NB4 (cell line): ENCODE measurements around the gene MALRD1.

Source experiments
- POLR2A ChIP-seq: IDR thresholded peaks from 2 replicates; pipeline ENCODE4 v1.6.1; 2011; ENCODE audit warnings: mild to moderate bottlenecking; ENCODE audit not compliant: insufficient read length; ENCODE audit errors: extremely low read depth
- TF ChIP-seq, protein P1 (sequence below): IDR thresholded peaks from one replicate; pipeline ENCODE4 v1.5.1; 2012; ENCODE audit warnings: low read depth, low read length
- TF ChIP-seq, protein P2 (sequence below): IDR thresholded peaks from 2 replicates; pipeline ENCODE4 v1.6.1; 2011; ENCODE audit warnings: low read depth, low read length

DNA sequence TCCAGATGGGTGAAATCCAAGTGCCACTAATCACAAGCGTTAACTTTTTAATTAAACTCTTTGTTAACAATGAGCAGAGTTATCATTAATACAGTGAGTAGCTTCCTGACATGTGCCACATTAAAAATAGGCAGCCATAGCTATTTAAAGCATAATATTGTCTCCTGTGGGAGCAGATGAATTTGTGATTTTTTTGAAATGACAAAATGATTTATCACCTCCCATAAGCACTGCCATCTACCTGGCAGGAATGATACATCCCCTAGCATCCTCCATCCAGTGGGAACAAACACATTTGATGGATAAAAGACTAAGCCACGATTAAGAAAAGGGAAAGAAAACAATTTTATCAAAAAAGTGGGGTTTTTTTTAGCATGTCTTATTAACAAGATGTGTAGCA lies 605.3 kb downstream of the MALRD1 start:
- TF ChIP-seq, protein P1, sequence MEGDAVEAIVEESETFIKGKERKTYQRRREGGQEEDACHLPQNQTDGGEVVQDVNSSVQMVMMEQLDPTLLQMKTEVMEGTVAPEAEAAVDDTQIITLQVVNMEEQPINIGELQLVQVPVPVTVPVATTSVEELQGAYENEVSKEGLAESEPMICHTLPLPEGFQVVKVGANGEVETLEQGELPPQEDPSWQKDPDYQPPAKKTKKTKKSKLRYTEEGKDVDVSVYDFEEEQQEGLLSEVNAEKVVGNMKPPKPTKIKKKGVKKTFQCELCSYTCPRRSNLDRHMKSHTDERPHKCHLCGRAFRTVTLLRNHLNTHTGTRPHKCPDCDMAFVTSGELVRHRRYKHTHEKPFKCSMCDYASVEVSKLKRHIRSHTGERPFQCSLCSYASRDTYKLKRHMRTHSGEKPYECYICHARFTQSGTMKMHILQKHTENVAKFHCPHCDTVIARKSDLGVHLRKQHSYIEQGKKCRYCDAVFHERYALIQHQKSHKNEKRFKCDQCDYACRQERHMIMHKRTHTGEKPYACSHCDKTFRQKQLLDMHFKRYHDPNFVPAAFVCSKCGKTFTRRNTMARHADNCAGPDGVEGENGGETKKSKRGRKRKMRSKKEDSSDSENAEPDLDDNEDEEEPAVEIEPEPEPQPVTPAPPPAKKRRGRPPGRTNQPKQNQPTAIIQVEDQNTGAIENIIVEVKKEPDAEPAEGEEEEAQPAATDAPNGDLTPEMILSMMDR: no peak
- no peak for TF ChIP-seq POLR2A
- TF ChIP-seq, protein P2, sequence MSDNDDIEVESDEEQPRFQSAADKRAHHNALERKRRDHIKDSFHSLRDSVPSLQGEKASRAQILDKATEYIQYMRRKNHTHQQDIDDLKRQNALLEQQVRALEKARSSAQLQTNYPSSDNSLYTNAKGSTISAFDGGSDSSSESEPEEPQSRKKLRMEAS: no peak
